ENCODE results near the gene GULP1.

Gene GULP1

DNA sequence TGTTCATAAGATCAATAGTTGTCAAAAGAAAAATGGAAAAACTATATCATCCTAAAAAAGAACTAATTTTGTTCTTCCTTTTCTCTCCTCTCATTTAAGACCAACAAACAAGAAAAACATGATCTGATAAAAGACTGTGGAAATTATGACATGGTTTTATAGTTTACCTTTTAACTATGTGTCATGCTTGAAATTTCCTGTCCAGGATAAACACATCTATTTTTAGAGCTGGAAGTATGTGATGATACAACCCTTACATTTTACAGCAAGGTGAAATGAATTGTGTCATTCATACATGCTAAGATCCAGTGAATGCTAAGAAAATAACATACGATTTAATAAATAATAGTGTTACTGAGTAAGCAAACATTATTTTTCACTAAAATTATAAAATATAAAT is 89.9 kb downstream of the GULP1 start:
- DNase-seq: no peak

- no peak for DNase-seq
These were observed 90.4 kb downstream of the GULP1 start for GRCh38 chr2:188382107-188382506.

DNA sequence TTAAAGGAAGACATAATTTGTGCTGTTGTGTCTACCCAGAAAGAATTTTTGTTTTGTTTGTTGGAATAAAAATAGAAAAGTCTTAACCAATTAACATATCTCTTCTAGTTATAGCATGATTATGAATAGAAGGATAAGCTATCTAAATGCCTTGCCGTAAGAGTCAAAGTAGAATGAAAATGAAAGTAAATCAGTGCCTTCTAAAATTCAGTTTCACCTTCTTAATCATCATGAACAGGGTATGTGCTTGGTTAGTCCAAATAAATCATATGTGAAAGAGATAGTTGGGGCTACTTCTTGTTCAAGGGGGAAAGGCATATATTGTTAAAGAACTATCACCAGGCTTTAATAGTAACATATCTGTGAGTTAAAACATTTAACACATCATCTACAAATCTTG is 91.5 kb downstream of the GULP1 start:
- DNase-seq: no peak

- DNase-seq: no peak
These were observed 94.2 kb downstream of the GULP1 start for GRCh38 chr2:188385857-188386256.

DNA sequence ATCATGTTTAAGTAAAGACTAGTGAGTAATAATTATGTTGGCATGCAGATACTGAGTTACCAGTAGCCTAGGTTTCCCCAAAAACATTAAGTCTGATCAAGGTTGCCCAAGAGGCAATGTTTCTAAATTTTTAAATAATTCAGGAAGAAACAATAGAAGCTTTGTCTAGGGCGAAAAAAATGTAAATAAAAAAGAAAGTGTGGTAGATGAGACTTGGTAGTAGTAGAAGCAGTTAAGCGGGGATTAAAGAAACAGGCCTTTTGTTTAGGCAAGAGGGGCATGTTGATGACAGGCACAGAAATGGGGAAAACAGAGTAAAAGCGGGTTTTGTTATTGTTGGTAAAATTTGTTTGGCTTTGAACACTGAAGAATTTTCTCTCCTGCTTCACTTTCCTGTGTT is 97.2 kb downstream of the GULP1 start:
- DNase-seq: no peak

- no peak for DNase-seq
These were observed 99.7 kb downstream of the GULP1 start for GRCh38 chr2:188391354-188391753.

DNA sequence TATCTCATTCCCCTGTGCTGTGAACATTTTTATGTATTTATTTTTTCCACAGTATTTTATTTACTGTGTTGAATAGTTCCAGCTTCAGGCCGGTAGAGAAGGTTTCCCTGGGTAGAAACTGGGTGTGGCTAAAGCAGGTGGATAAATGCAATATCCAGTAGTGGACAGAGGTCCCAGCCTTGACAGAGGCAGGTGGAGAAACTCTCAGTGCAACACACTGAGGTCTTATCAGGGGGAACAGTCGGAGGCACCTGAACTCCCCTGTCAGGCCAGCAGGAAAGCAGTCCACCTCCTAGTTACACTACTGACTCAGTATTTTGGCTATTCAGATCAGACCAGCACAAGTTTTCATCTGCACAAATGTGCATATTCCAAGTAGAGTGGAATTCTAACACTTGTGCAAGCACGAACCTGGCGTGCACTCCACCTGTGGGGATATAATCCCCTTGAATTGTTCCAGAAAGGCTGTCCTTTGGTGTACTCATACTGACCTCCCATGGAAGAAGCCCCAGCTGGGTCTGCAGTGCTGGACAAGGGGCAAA is 103.3 kb downstream of the GULP1 start:
- DNase-seq: no peak

GRCh38 chr2:188395903-188396689 is 104.4 kb downstream of the GULP1 start:
- no peak for DNase-seq

DNA sequence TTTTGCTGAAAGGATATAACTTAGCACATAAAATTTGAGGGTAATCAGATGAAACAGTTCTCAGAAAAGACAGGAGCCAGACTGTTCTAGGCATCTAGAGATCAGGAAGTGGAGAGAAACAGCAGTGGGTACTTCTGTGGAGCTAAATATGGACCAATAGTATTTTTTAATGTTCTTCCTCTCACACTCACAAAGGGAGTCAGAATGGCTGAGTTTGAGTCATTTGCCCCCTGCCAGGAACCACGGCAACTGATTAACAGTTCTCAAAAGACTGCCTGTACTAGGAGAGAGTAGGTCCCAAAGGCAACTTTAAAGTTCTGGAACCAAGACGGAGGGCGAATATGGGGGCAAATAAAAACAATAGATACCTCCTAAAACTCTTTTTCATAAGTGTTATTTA is 107.5 kb downstream of the GULP1 start:
- DNase-seq: no peak

GRCh38 chr2:188403676-188404075 is 112.0 kb downstream of the GULP1 start:
- no peak for DNase-seq

GRCh38 chr2:188404341-188405004 is 112.8 kb downstream of the GULP1 start:
- DNase-seq: no peak

- DNase-seq: no peak
These were observed 114.7 kb downstream of the GULP1 start for GRCh38 chr2:188406414-188406813.

DNA sequence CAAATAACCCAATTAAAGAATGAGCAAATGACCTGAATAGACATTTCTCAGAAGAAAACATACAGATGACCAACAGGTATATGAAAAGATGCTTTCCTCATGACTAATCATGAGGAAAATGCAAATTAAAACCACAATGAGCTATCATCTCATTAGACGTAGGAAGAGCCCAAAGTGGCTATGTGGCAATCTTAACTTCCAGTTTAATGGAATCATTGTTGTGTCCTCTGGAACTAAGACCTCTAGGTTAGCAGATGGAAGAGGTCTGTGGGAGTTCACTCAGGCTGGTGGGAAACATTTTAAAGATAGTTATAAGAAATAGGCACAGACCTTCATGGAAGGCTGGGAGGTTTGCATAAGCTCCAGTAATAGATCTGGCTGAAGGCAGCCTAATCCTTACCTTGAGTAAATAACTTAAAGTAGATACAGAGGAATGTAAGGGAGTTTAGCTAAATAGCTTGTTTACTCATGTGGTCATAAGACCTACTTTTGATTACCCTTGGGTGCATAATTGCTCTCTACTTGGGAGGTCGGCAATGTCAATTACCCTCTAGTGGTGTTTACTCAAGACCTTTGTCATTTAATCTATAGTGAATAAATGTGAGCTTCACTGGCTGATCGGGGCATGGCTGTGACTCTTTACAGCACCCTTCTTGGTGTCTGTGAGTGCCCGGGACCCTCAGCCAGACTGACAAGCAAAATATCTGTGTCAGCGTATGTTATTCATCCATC is 119.0 kb downstream of the GULP1 start:
- DNase-seq: no peak

GRCh38 chr2:188412190-188412589 is 120.5 kb downstream of the GULP1 start:
- DNase-seq: no peak

- no peak for DNase-seq
These were observed 122.7 kb downstream of the GULP1 start for GRCh38 chr2:188414411-188414810.

- no peak for DNase-seq
These were observed 123.4 kb downstream of the GULP1 start for GRCh38 chr2:188414869-188415753.

DNA sequence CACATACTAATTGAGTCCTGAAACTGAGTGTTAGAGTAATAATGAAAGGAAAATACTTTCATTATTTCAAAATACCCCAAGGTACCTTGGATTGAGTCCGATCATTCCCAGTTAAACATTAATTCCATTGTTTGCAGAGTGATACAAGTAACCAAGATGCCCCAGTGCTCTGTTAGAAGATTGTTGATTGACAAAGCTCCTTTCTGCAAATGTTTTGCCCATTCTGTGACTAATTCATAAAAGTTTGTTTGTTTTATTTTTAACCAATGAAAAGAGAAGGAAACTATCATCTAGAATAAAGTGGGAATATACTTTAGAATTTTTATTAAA is 124.0 kb downstream of the GULP1 start:
- no peak for DNase-seq

GRCh38 chr2:188416367-188416766 is 124.7 kb downstream of the GULP1 start:
- no peak for DNase-seq

- no peak for DNase-seq
These were observed 131.1 kb downstream of the GULP1 start for GRCh38 chr2:188422726-188423125.

DNA sequence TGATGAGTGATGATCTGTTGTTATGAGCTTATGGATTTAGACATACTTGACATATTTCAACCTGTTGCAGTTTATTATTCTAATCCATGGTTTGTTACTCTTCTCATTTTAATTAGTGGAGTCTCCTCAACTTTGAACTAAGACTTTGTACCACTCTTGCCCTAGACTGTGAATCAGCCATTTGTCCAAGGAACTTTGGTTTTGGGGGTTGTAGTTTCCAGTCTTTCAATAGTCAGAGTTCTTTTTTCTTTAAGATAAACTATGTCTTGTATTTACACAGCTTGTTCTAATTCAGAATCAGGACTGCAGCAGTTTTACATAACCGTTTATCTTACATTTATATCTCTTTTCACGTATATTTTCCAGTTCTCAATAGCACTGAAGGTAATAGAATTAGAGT is 133.6 kb downstream of the GULP1 start:
- DNase-seq: no peak

DNA sequence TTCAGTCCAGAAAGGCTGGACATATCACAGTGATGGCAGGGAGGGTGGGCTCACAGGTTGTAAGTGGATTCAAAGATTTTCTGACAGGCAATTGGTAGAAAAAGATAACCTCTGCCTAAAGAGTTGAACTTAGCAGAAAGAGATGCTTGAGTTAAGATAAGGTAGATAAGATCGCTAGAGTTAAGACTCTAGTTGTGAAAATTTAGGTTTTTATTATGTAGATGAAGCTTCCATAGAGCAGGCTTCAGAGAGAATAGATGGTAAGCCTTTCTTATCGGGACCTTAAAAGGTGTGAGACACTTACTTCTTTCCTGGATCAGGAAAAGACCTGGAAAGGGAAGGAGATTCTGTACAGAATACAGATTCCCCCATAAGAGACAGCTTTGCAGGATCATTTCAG is 134.4 kb downstream of the GULP1 start:
- DNase-seq: no peak

- no peak for DNase-seq
These were observed 139.0 kb downstream of the GULP1 start for GRCh38 chr2:188430705-188431104.

DNA sequence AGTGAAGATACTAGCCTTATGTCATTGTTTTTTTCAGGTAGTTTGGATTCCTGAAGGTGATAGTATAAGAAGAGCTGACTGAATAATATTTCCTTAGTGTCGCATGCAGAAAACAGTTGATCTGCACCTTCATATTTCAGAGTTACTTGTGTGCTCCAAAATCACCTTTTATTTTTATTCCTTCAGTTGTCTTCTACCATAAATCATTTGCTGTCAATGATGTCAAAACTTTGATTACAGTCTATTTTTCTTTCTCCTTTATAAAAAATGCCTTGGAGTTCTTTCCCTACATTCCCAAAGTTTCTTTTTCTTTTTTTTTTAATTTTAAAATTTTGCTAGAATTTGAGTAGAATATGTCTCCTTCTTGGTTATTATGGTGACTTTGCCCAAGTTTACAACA is 142.3 kb downstream of the GULP1 start:
- DNase-seq: no peak
